ENCODE data around the gene ZNF620. TPM values are rescaled to one million over a fixed set of nuclear protein-coding genes. Genes with fewer than 3 reads are reported as not detected.

ZNF620 gene
- total RNA-seq, 4 donors from 2014 or later: 2.2 to 6.5 (median 2.5) TPM

DNA sequence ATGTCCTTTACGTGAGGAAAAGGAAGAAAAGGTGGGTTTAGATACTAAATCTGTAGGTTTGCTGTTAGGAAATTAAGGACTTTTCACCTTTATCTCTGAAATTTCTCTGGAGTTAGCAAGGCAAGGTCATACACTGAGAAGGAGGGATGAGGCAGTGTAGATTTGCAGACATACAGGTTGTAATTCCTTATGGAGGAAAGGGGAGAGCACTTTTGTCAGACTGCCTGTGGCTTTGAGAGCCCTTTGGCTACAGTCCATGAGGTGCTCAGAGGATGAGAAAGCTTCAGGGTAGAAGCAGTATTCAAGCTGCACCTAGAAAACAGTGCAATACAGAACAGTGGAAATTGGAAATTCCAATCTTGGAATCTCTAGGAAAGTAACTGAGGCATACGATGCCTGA is 40.4 kb upstream of the ZNF620 start:
- Histone ChIP-seq H3K4me3 (no peak overlapping the region), H3K27ac (replicated peaks in 1 of 4) (no peak overlapping the region), H3K27me3 (no peaks in the 10 kb centered on the region), H3K4me1 (peaks cover 0 to 6% (median 3%) of the 10 kb centered on the region in 4 donors), H3K9me3 (no peaks in the 10 kb centered on the region), H3K36me3 (peaks cover 33 to 72% (median 53%) of the 10 kb centered on the region in 4 donors)
- intact Hi-C loops (cut with DNase I): no loop called here
- 91% methylated on average over 2 of the region's 2 CpGs for WGBS
- no peak for DNase-seq (ENCODE audit: extremely low spot score)
- TF ChIP-seq EP300 (IDR thresholded peaks at IDR 0.05): no peak
- TF ChIP-seq, protein P1, sequence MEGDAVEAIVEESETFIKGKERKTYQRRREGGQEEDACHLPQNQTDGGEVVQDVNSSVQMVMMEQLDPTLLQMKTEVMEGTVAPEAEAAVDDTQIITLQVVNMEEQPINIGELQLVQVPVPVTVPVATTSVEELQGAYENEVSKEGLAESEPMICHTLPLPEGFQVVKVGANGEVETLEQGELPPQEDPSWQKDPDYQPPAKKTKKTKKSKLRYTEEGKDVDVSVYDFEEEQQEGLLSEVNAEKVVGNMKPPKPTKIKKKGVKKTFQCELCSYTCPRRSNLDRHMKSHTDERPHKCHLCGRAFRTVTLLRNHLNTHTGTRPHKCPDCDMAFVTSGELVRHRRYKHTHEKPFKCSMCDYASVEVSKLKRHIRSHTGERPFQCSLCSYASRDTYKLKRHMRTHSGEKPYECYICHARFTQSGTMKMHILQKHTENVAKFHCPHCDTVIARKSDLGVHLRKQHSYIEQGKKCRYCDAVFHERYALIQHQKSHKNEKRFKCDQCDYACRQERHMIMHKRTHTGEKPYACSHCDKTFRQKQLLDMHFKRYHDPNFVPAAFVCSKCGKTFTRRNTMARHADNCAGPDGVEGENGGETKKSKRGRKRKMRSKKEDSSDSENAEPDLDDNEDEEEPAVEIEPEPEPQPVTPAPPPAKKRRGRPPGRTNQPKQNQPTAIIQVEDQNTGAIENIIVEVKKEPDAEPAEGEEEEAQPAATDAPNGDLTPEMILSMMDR (IDR thresholded peaks at IDR 0.05): no peak
- TF ChIP-seq POLR2AphosphoS5 (IDR thresholded peaks at IDR 0.05): no peak
- TF ChIP-seq POLR2A (IDR thresholded peaks at IDR 0.05; ENCODE audit: low read depth): no peak

DNA sequence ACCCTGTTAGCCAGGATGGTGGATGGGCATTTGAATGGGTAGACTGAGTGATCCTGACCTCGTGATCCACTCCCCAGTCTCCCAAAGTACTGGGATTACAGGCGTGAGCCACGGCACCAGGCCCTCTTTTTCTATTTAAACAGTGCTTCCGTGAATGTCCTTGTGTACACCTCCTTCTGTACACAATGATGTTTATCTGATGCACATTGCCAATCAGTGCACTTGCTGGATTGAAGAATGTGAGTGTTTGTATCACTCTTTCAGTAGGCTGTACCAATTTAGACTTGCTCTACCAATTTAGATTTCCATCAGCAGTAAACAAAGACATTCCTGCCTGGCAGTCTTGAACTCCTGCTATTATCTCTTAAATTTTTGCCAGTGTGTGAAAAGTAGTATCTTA is 37.8 kb upstream of the ZNF620 start:
- 92% methylated on average over 3 of the region's 4 CpGs for WGBS
- TF ChIP-seq EP300 (IDR thresholded peaks at IDR 0.05): no peak
- no peak for TF ChIP-seq POLR2AphosphoS5 (IDR thresholded peaks at IDR 0.05)
- TF ChIP-seq, protein P1 (IDR thresholded peaks at IDR 0.05): no peak
- TF ChIP-seq POLR2A (IDR thresholded peaks at IDR 0.05; ENCODE audit: low read depth): no peak
- Histone ChIP-seq H3K27me3 (no peaks in the 10 kb centered on the region), H3K27ac (replicated peaks in 1 of 4) (no peak overlapping the region), H3K36me3 (peaks cover 9 to 46% (median 27%) of the 10 kb centered on the region in 4 donors), H3K4me3 (no peak overlapping the region), H3K4me1 (no peaks in the 10 kb centered on the region), H3K9me3 (no peaks in the 10 kb centered on the region)
- intact Hi-C loops (cut with DNase I): no loop called here
- DNase-seq (ENCODE audit: extremely low spot score): no peak

DNA sequence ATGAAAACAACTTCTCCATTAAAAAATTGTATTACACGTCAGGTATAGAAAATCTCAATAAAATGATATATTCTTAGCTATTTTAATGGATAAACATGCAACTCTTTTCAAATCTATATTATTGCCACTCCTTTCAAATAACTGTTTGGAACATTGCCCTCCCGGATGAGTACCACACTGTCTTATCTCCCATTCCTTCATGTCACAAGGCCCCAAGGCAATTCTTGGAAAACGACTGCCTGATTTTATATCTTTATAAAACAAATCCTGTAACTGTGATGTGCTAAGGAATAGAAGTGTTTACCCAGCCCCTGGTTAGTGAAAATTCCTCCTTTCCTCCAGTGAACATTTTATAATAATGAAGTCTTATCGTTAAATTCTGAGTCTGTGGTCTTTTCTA is 35.1 kb upstream of the ZNF620 start:
- Histone ChIP-seq H3K36me3 (peaks cover 0 to 20% (median 9%) of the 10 kb centered on the region in 4 donors), H3K4me3 (no peak overlapping the region), H3K9me3 (no peaks in the 10 kb centered on the region), H3K27me3 (no peaks in the 10 kb centered on the region), H3K4me1 (no peaks in the 10 kb centered on the region), H3K27ac (replicated peaks in 1 of 4) (no peak overlapping the region)
- TF ChIP-seq EP300 (IDR thresholded peaks at IDR 0.05) (no peak), POLR2AphosphoS5 (IDR thresholded peaks at IDR 0.05) (no peak), POLR2A (IDR thresholded peaks at IDR 0.05; ENCODE audit: low read depth) (no peak)
- TF ChIP-seq, protein P1 (IDR thresholded peaks at IDR 0.05): no peak
- WGBS: 94% methylated on average over 4 of the region's 4 CpGs
- intact Hi-C loops (cut with DNase I): no loop called here
- DNase-seq (ENCODE audit: extremely low spot score): no peak

DNA sequence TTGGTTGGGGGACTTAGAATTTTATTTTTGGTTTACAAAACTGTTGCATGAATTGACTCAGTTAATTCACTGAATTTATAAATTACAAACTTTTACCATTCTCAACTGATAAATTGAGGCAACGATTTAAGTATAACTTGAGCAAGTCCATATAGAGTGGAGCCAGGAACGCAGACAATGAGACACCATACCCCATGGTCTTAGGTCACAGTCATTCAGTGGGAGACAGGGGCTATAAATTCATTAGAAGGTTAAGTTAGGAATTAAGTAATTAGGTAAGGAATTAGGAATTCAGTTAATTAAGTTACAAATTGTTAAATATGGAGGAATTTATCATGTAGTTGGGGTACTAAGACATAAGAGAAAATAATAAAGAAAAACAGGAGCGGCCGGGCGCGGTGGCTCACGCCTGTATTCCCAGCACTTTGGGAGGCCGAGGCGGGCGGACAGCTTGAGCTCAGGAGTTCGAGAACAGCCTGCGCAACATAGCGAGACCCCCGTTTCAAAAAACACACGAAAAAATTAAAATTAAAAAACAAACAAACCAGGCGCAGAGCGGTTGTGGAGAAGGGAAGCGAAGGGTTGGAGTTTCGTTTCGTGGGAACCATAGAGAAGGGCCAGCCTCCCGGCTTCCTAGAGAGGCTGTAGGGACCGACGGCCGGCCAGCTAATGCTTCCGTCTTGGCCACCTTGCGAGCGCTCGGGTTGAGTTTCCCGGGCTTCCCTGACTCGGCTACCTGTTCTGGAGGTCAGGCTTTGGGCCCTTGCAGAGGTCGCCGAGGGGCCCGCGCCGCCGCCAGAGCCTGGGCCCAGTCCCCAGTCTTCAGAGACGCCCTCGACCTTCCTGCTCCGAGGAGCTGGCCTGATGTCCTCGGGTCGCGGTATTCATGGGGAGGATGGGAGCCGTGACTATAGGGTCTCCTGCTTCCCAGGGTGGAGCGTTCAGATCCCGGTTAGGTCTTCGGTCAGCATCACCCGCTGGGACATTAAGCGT is 29.1 kb upstream of the ZNF620 start, which contains the start of gene ZNF619:
ZNF619 (plus strand) TSS at position 645 of the 993 bp plus-strand sequence. CDS start 858 bp downstream, outside the sequence.
- Histone ChIP-seq H3K4me1 (peaks cover 7 to 15% (median 13%) of the 10 kb centered on the region in 4 donors), H3K27me3 (no peaks in the 10 kb centered on the region), H3K4me3 (peak within 1 kb of the TSS; percentile 66 to 88 (median 72)), H3K27ac (replicated peaks in 1 of 4) (peak within 1 kb of the TSS; percentile 71 to 75 (median 73)), H3K9me3 (no peaks in the 10 kb centered on the region), H3K36me3 (peaks cover 12 to 30% (median 21%) of the 10 kb centered on the region in 4 donors)
- DNase-seq (ENCODE audit: extremely low spot score): peak; percentile 95
- intact Hi-C loops (cut with DNase I): loop anchor here (5.0 kb wide), 1 partner anchor 46 kb away; the partner anchor contains the start of gene ZNF621
- WGBS: 14% methylated on average over 46 of the region's 48 CpGs
- TF ChIP-seq POLR2AphosphoS5 (IDR thresholded peaks at IDR 0.05) (peak; percentile 28 to 52), EP300 (IDR thresholded peaks at IDR 0.05) (no peak)
- TF ChIP-seq, protein P1 (IDR thresholded peaks at IDR 0.05): no peak
